C4-2B (cell line): ENCODE data around the gene EPC1.

ENCODE experiments used
- ZFX ChIP-seq: fragments of 450-650 bp; IDR thresholded peaks from 2 replicates; pipeline ENCODE4 v1.6.1; 2017
- TF ChIP-seq, protein P1 (sequence below): fragments of 450-650 bp; conservative IDR thresholded peaks from 2 replicates; pipeline ENCODE4 v1.5.1; 2017; ENCODE audit warnings: mild to moderate bottlenecking

- TF ChIP-seq, protein P1, sequence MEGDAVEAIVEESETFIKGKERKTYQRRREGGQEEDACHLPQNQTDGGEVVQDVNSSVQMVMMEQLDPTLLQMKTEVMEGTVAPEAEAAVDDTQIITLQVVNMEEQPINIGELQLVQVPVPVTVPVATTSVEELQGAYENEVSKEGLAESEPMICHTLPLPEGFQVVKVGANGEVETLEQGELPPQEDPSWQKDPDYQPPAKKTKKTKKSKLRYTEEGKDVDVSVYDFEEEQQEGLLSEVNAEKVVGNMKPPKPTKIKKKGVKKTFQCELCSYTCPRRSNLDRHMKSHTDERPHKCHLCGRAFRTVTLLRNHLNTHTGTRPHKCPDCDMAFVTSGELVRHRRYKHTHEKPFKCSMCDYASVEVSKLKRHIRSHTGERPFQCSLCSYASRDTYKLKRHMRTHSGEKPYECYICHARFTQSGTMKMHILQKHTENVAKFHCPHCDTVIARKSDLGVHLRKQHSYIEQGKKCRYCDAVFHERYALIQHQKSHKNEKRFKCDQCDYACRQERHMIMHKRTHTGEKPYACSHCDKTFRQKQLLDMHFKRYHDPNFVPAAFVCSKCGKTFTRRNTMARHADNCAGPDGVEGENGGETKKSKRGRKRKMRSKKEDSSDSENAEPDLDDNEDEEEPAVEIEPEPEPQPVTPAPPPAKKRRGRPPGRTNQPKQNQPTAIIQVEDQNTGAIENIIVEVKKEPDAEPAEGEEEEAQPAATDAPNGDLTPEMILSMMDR, result no peak
- TF ChIP-seq ZFX, result no peak
These were observed 28.5 kb downstream of the EPC1 start for GRCh38 chr10:32318476-32318896.
